HUES64 (cell line): ENCODE data around the gene OAT. TPM values are rescaled to one million over a fixed set of nuclear protein-coding genes. Genes with fewer than 3 reads are reported as not detected.

Source experiments
- H3K27ac ChIP-seq: 2 replicates; pipeline ENCODE4 v1.7.0; 2013; ENCODE audit warnings: low read depth, low read length, inconsistent platforms
- H3K27me3 ChIP-seq: 2 replicates; pipeline ENCODE4 v1.6.1; 2013; ENCODE audit warnings: mild to moderate bottlenecking, low read length; ENCODE audit not compliant: insufficient read depth
- H3K36me3 ChIP-seq: 2 replicates; pipeline ENCODE4 v1.6.1; 2013; ENCODE audit warnings: mild to moderate bottlenecking, low read length; ENCODE audit not compliant: insufficient read depth
- H3K4me1 ChIP-seq: 2 replicates; pipeline ENCODE4 v1.6.1; 2013; ENCODE audit warnings: mild to moderate bottlenecking, low read length, moderate library complexity; ENCODE audit not compliant: insufficient read depth
- H3K4me3 ChIP-seq: 2 replicates; pipeline ENCODE4 v1.5.1; 2013; ENCODE audit warnings: mild to moderate bottlenecking, low read length, moderate library complexity
- H3K9ac ChIP-seq: 2 replicates; pipeline ENCODE4 v1.6.1; 2013; ENCODE audit warnings: mild to moderate bottlenecking, low read depth, low read length
- H3K9me3 ChIP-seq: 2 replicates; pipeline ENCODE4 v1.6.1; 2013; ENCODE audit warnings: low read depth, low read length; ENCODE audit not compliant: insufficient read depth
- WGBS: fragments of 150-250, 120-280 bp; methylation state at CpG from one replicate; pipeline ENCODE4 v1.1.7; 2013; ENCODE audit warnings: missing lambda C conversion rate; 5-methylcytosine and 5-hydroxymethylcytosine counted together
- polyA plus RNA-seq, 2 experiments: library from polyadenylated mRNA; stranded (reverse); fragments of 50-300 nt; gene quantifications; one replicate each; pipeline ENCODE4 v1.2.3, GENCODE V29; 2013

The OAT gene
- 82.8 TPM for polyA plus RNA-seq (2013, experiment 1 of 2)
- 80.3 TPM for polyA plus RNA-seq (2013, experiment 2 of 2)

- Histone ChIP-seq H3K36me3 (no peaks in the 10 kb centered on the region), H3K9ac (peak within 1 kb of the TSS; percentile 59), H3K9me3 (no peaks in the 10 kb centered on the region), H3K27ac (peak within 1 kb of the TSS; percentile 59; the same call in 1 of the 2 replicates), H3K4me3 (peak within 1 kb of the TSS; percentile 75), H3K4me1 (0 out of 2 replicates have a peak, but pooled peaks cover 2% of the 10 kb centered on the region), H3K27me3 (peaks cover 37% of the 10 kb centered on the region; the same call in 1 of the 2 replicates)
- 4% methylated on average over 70 of the region's 70 CpGs for WGBS
Observed at GRCh38 chr10:124418726-124419501, at the start of gene OAT. TSS of gene OAT (minus strand) at chr10:124418923. CDS start at chr10:124412171, 6,752 bp downstream.

- Histone ChIP-seq H3K36me3 (no peaks in the 10 kb centered on the region), H3K9ac (no peak overlapping the region), H3K4me1 (peaks cover 39% of the 10 kb centered on the region), H3K27me3 (no peaks in the 10 kb centered on the region; the same call in 1 of the 2 replicates), H3K27ac (no peak overlapping the region), H3K4me3 (no peak overlapping the region), H3K9me3 (no peaks in the 10 kb centered on the region)
- whole genome bisulfite sequencing = 92% methylated on average over 4 of the region's 4 CpGs
Observed at GRCh38 chr10:124467165-124467564, 48.4 kb upstream of the OAT start.

- no peak overlapping the region for H3K4me3 ChIP-seq
- no peak overlapping the region for H3K9ac ChIP-seq
- H3K27ac ChIP-seq = peak overlapping the region; percentile 51; the same call in 1 of the 2 replicates
- WGBS = 54% methylated on average over 9 of the region's 9 CpGs
- H3K27me3 ChIP-seq = no peaks in the 10 kb centered on the region; the same call in 1 of the 2 replicates
- H3K4me1 ChIP-seq = peaks cover 36% of the 10 kb centered on the region
- no peaks in the 10 kb centered on the region for H3K36me3 ChIP-seq
- no peaks in the 10 kb centered on the region for H3K9me3 ChIP-seq
Observed at GRCh38 chr10:124465777-124466488, 47.2 kb upstream of the OAT start.

- no peak overlapping the region for H3K9ac ChIP-seq
- H3K27ac ChIP-seq = peak overlapping the region; percentile 51; the same call in 1 of the 2 replicates
- WGBS = 75% methylated on average over 17 of the region's 17 CpGs
Observed at GRCh38 chr10:124465003-124465776, 46.5 kb upstream of the OAT start.

DNA sequence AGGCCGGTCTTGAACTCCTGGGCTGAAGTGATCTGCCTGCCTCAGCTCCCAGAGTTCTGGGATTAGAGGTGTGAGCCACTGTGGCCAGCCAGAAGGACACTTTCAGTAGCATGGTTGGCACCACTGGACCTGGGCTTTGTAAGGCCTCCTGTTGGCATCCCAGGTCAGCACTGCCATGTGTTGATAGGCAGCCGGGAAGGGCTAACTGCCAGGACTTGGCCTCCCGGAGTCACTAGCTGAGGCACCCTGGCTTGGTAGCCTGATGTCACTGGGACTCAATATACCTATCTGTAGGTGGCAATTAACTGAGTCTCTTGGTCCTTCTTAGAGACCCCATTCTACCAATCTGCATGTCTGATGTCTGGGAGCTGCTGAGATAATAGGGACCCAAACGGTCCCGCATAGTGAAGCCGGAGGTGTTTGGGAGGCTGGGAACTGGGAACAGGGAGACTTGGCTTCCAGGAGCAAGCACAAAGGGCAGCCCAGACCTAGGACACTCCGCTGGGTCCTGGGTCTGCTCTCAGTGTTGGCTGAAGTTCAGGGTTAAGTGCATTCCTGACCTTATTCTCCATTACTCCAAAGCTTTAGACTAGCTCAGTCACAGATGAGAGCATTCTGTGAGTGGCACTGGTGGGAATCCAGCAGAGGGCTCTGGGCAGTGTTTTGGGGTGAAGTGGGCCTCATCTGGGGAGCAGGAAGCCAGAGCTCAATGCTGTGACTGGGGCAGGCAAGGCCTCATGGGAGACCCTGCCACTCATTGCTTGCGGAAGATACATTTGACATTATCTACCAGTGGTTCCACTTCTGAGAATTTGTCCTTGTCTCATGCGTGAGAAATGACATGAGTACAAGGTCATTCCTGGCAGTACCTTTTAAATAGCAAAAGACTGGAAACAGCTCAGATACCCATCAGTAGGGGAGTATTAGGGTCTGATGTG lies 45.6 kb upstream of the OAT start:
- 83% methylated on average over 9 of the region's 9 CpGs for WGBS
- H3K27me3 ChIP-seq = peaks cover under 1% of the 10 kb centered on the region; the same call in 1 of the 2 replicates
- no peak overlapping the region for H3K27ac ChIP-seq
- H3K4me1 ChIP-seq = peaks cover 23% of the 10 kb centered on the region
- no peak overlapping the region for H3K4me3 ChIP-seq
- H3K9me3 ChIP-seq = no peaks in the 10 kb centered on the region
- H3K36me3 ChIP-seq = no peaks in the 10 kb centered on the region
- no peak overlapping the region for H3K9ac ChIP-seq

More at GRCh38 chr10:124465003-124465776, 46.5 kb upstream of the OAT start:
- Histone ChIP-seq H3K4me3 (no peak overlapping the region), H3K9me3 (no peaks in the 10 kb centered on the region), H3K27me3 (no peaks in the 10 kb centered on the region; the same call in 1 of the 2 replicates), H3K36me3 (no peaks in the 10 kb centered on the region), H3K4me1 (peaks cover 29% of the 10 kb centered on the region)

GRCh38 chr10:124462348-124462695 lies 43.6 kb upstream of the OAT start:
- 79% methylated on average over 8 of the region's 8 CpGs for WGBS
- Histone ChIP-seq H3K4me1 (peaks cover 23% of the 10 kb centered on the region), H3K9me3 (no peaks in the 10 kb centered on the region), H3K4me3 (peak overlapping the region; percentile 74), H3K9ac (peak overlapping the region; percentile 65; the same call in 1 of the 2 replicates), H3K27me3 (peaks cover 6% of the 10 kb centered on the region; the same call in 1 of the 2 replicates), H3K27ac (no peak overlapping the region; the same call in 1 of the 2 replicates), H3K36me3 (no peaks in the 10 kb centered on the region)

DNA sequence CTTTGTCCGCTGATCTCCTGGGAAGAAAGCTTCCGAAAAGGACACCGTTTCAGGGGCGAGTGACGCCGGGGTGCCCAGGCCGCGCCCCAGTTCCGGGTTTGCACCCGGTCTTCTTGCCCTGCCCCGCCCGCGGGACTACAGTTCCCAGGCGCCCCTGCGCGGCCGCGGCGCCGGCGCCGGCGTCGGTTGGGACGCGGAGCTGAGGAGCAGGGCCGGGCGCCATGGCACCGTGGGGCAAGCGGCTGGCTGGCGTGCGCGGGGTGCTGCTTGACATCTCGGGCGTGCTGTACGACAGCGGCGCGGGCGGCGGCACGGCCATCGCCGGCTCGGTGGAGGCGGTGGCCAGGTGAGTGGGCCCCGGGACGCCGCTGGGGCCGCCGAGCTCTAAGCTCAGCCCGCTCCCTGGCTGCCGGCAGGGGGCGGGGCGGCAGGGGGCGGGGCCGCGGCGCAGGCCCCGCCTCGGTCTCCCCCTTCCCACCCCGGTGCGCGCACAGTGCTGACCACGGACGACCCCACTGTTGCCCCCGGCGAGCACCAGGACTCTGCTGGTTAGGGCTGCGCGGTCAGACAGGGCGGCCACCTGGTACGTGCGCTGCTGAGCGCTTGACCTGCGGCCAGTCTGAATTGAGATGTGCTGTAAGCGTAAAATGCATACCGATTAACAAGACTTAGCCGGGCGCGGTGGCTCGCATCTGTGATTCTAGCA lies 43.1 kb upstream of the OAT start, which contains the start of gene LHPP:
Gene LHPP, plus strand, starts transcription at position 182 of the 706 bp plus-strand sequence. Its CDS starts 40 bp downstream, at position 222.
- Histone ChIP-seq H3K36me3 (no peaks in the 10 kb centered on the region), H3K4me3 (peak within 1 kb of the TSS; percentile 74), H3K9ac (peak within 1 kb of the TSS; percentile 65), H3K27me3 (peaks cover 6% of the 10 kb centered on the region; the same call in 1 of the 2 replicates), H3K4me1 (peaks cover 23% of the 10 kb centered on the region), H3K9me3 (no peaks in the 10 kb centered on the region), H3K27ac (peak within 1 kb of the TSS; percentile 72; the same call in 1 of the 2 replicates)
- 2% methylated on average over 81 of the region's 81 CpGs for WGBS

- peaks cover 21% of the 10 kb centered on the region for H3K4me1 ChIP-seq
- no peak overlapping the region for H3K4me3 ChIP-seq
- H3K9me3 ChIP-seq = no peaks in the 10 kb centered on the region
- no peak overlapping the region for H3K9ac ChIP-seq
- no peaks in the 10 kb centered on the region for H3K36me3 ChIP-seq
- WGBS = 91% methylated on average over 4 of the region's 5 CpGs
- peaks cover 14% of the 10 kb centered on the region for H3K27me3 ChIP-seq
- H3K27ac ChIP-seq = no peak overlapping the region
Observed at GRCh38 chr10:124460144-124460543, 41.4 kb upstream of the OAT start.

GRCh38 chr10:124459395-124459794 lies 40.7 kb upstream of the OAT start:
- no peak overlapping the region for H3K4me3 ChIP-seq
- H3K36me3 ChIP-seq = no peaks in the 10 kb centered on the region
- 58% methylated on average over 1 of the region's 1 CpG for WGBS
- peaks cover 19% of the 10 kb centered on the region for H3K27me3 ChIP-seq
- peaks cover 25% of the 10 kb centered on the region for H3K4me1 ChIP-seq
- no peaks in the 10 kb centered on the region for H3K9me3 ChIP-seq
- no peak overlapping the region for H3K9ac ChIP-seq
- no peak overlapping the region for H3K27ac ChIP-seq
